HepG2 (cell line): ENCODE data around the gene BTBD17.

Experiments
- CENPX ChIP-seq: sonication (generic); formaldehyde crosslinking; IDR thresholded peaks from 2 replicates; pipeline ENCODE4 v1.9.0; 2021; ENCODE audit warnings: mild to moderate bottlenecking, missing genetic modification reagents, moderate library complexity
- ELF1 ChIP-seq: sonication (generic); formaldehyde crosslinking; IDR thresholded peaks from 2 replicates; pipeline ENCODE4 v1.4.0; 2020; ENCODE audit warnings: missing genetic modification reagents
- FOXK1 ChIP-seq: sonication (generic); formaldehyde crosslinking; IDR thresholded peaks from 2 replicates; pipeline ENCODE4 v1.4.0; 2020; ENCODE audit warnings: low read depth, missing genetic modification reagents, borderline replicate concordance
- HIVEP1 ChIP-seq: sonication (generic); formaldehyde crosslinking; IDR thresholded peaks from 2 replicates; pipeline ENCODE4 v1.4.0; 2020; ENCODE audit warnings: mild to moderate bottlenecking, missing genetic modification reagents
- MTA3 ChIP-seq: sonication (generic); formaldehyde crosslinking; IDR thresholded peaks from 2 replicates; pipeline ENCODE4 v1.4.0; 2020; ENCODE audit warnings: missing genetic modification reagents
- POLR2A ChIP-seq, 2 experiments: IDR thresholded peaks; 2 replicates each; pipeline ENCODE4 v1.6.1; 2011; ENCODE audit warnings: low read depth in 2 of 2, low read length in 2 of 2, mild to moderate bottlenecking in 1 of 2, moderate library complexity in 1 of 2; ENCODE audit not compliant: insufficient read depth in 1 of 2
- REST ChIP-seq, 2 experiments: IDR thresholded peaks; 2 replicates each; pipeline ENCODE4 v1.6.1; 2011 to 2012; ENCODE audit warnings: low read length in 2 of 2, borderline replicate concordance in 1 of 2, low read depth in 1 of 2, mild to moderate bottlenecking in 1 of 2, moderate library complexity in 1 of 2
- SIN3A ChIP-seq: IDR thresholded peaks from 2 replicates; pipeline ENCODE4 v1.6.1; 2011; ENCODE audit warnings: low read depth, mild to moderate bottlenecking, control low read depth, low read length, borderline replicate concordance
- ZBTB25 ChIP-seq: IDR thresholded peaks from 2 replicates; pipeline ENCODE4 v1.6.1; 2018; ENCODE audit warnings: missing genetic modification reagents
- ZNF513 ChIP-seq: sonication (generic); formaldehyde crosslinking; conservative IDR thresholded peaks from 2 replicates; pipeline ENCODE4 v1.5.0; 2020; ENCODE audit warnings: missing genetic modification reagents
- TF ChIP-seq, protein P1 (sequence below): sonication (generic); formaldehyde crosslinking; IDR thresholded peaks from 2 replicates; pipeline ENCODE4 v1.5.0; 2020; ENCODE audit warnings: mild to moderate bottlenecking, missing genetic modification reagents, moderate library complexity

- no peak for TF ChIP-seq HIVEP1
- TF ChIP-seq ZBTB25 = no peak
- no peak for TF ChIP-seq FOXK1 (CRISPR knock-in tag)
- TF ChIP-seq ZNF513 = no peak
- no peak for TF ChIP-seq POLR2A (IDR thresholded peaks at IDR 0.05; ENCODE audit: insufficient read depth in 1 of 2, low read depth in 2 of 2, low read length in 2 of 2)
- TF ChIP-seq SIN3A = no peak
- TF ChIP-seq CENPX (CRISPR knock-in tag) = no peak
- no peak for TF ChIP-seq MTA3
- TF ChIP-seq, protein P1, sequence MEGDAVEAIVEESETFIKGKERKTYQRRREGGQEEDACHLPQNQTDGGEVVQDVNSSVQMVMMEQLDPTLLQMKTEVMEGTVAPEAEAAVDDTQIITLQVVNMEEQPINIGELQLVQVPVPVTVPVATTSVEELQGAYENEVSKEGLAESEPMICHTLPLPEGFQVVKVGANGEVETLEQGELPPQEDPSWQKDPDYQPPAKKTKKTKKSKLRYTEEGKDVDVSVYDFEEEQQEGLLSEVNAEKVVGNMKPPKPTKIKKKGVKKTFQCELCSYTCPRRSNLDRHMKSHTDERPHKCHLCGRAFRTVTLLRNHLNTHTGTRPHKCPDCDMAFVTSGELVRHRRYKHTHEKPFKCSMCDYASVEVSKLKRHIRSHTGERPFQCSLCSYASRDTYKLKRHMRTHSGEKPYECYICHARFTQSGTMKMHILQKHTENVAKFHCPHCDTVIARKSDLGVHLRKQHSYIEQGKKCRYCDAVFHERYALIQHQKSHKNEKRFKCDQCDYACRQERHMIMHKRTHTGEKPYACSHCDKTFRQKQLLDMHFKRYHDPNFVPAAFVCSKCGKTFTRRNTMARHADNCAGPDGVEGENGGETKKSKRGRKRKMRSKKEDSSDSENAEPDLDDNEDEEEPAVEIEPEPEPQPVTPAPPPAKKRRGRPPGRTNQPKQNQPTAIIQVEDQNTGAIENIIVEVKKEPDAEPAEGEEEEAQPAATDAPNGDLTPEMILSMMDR (CRISPR knock-in tag) = no peak
- no peak for TF ChIP-seq ELF1 (CRISPR knock-in tag)
- TF ChIP-seq REST (IDR thresholded peaks at IDR 0.05; ENCODE audit: borderline replicate concordance in 1 of 2, low read depth in 1 of 2, low read length in 2 of 2) = no peak
Measured at GRCh38 chr17:74367206-74367605, 5.5 kb upstream of the BTBD17 start, which contains the start of gene GPR142.
